Measurements from ENCODE around the gene ABCC3.
"Not testable (repeated sequence)": the region's sequence is repeated elsewhere in the genome, so short reads cannot be mapped to it uniquely, and the experiment has no call there.

Gene ABCC3

DNA sequence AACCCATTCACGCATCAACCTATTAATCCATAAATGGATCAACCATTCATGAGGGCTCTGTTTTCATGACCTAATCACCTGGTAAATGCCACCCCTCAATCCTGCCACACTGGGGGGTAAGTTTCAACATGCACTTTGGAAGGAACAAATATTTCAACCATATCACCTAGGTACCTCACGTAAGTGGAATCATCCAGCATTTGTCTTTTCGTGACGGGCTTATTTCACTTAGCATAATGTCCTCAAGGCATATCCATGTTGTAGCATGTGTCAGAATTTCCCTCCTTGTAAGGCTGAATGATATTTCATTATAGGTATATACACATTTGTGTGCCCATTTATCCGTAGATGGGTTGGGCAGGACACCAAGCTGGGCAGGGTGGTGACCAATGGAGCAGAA, 37.4 kb downstream of the ABCC3 start:
- DNase-seq, result no peak

DNA sequence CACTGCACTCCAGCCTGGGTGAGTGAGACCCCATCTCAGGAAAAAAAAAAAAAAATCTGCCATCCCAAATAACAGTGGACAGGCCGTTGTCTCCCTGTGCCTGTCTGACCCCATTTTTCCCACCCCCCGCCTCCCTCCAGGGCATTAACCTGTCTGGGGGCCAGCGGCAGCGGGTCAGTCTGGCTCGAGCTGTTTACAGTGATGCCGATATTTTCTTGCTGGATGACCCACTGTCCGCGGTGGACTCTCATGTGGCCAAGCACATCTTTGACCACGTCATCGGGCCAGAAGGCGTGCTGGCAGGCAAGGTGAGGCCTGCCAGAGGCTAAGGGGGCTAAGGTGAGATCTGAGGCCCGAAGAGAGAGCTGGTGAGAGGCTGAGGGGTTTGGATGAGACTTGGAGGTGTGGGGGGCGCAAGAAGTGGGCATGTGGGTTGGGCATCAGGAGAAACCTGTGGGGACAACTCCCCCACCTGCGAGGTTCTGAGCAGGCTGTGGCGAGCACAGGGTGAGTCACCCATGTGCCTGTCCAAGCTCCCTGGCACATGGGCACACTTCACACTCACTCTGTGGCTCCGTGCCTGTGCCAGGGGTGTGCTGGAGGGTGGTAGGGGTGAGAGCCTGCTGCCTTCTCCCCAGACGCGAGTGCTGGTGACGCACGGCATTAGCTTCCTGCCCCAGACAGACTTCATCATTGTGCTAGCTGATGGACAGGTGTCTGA, 38.3 kb downstream of the ABCC3 start:
- DNase-seq, result no peak

DNA sequence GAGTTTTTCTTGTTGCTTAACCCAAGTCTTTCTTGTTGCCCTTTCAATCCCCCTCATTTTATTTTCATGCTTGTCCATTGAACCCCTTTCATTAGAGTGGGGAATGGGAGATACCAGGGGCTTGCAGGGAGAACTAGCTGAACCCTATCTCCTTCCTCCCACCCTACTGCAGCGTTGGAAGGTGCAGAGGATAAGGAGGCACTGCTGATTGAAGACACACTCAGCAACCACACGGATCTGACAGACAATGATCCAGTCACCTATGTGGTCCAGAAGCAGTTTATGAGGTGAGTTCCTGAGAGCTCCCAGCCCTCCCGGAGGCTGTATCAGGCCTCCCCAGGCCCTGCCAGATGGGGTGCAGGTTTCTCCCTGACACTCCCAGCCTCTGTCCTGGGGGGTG, 40.5 kb downstream of the ABCC3 start:
- DNase-seq, result no peak

DNA sequence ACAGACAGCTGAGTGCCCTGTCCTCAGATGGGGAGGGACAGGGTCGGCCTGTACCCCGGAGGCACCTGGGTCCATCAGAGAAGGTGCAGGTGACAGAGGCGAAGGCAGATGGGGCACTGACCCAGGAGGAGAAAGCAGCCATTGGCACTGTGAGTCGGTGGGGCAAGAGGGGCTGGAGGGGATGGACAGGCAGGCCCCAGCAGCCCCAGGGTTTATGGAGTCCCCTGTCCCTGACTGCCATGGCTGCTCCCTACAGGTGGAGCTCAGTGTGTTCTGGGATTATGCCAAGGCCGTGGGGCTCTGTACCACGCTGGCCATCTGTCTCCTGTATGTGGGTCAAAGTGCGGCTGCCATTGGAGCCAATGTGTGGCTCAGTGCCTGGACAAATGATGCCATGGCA, 40.9 kb downstream of the ABCC3 start:
- no peak for DNase-seq

DNA sequence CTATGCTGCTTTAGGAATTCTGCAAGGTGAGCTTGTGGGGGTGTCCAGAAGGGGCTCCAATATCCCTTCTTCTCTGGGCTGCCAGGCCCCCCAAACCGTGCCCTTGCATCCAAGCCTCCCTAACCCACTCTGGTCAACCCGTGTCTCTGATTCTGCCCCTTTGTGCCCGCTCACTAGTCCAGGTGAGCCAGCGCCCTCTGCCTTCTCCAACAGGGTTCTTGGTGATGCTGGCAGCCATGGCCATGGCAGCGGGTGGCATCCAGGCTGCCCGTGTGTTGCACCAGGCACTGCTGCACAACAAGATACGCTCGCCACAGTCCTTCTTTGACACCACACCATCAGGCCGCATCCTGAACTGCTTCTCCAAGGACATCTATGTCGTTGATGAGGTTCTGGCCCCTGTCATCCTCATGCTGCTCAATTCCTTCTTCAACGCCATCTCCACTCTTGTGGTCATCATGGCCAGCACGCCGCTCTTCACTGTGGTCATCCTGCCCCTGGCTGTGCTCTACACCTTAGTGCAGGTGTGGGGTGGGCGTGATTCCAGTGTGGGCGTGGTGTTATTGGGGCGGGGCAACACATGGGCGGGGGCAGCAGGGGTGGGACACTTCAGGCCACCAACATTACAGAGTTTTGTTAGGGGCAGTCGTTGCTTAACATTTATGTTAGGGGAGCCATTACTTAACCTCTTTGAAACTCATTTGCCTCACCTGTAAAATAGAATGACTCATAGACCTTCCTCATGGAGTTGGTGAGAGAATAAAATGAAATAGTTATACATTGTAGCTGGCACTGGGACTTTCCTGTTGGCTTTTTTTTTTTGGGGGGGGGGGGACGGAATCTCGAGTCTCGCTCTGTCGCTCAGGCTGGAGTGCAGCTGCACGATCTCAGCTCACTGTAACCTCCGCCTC, 41.6 kb downstream of the ABCC3 start:
- DNase-seq, result no peak

DNA sequence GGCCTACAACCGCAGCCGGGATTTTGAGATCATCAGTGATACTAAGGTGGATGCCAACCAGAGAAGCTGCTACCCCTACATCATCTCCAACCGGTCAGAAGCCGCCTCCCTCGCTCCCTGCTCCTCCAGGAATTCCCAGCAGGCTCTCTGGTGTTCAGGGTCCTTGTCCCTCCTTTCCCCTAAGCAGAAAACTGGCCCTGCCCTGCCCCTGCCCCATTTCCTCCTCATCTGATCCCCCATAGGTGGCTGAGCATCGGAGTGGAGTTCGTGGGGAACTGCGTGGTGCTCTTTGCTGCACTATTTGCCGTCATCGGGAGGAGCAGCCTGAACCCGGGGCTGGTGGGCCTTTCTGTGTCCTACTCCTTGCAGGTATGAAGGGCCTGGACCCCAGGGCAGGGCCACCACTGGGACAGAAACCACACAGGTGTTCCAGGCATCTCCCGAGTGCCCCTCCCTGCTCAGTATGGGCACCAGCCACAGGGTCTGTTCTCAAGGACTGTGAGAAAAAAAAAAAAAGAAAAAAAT, 43.2 kb downstream of the ABCC3 start:
- no peak for DNase-seq

DNA sequence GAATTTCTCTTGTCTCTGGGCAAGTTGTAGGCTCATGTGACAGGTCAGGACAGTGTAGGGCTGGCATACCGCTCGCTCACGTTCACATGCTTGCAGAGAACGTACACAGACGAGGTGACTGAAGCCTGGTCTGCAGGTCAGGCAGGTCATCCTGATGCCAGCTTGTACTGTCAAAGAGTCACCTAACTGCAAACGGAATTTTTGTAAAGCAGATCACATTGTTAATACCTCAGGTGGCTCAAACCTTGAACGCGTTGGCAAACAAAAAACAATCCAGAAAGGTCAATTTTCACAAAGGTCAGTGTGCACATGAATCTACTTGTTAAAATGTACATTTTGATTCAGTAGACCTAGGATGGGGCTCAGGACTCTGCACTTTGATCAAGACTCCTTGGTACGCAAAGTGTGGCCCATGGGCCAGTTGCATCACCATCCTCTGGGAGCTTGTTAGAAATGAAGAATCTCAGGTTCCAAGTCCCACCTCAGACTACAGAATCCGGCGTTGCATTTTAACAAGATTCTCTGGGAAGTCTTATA, 44.4 kb downstream of the ABCC3 start:
- DNase-seq, result no peak

DNA sequence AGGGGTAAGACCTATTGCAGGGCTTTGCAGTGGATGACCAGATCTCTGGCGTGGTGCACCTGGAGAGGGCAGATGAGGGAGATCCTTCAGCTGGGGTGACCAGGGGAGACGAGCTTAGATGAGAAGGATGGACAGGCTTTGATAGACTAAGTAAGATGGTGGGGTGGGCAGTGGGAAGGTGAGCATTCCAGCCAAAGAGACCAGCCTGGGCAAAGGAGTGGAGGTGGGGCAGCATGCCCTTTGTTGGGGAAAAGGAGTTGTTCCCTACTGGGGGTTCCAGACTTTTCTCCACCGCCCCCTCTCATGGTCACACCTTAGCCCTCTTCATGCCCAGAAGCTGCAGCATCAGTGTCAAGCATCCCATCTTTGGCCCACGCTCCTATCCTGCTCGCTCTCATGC, 45.4 kb downstream of the ABCC3 start:
- no peak for DNase-seq

DNA sequence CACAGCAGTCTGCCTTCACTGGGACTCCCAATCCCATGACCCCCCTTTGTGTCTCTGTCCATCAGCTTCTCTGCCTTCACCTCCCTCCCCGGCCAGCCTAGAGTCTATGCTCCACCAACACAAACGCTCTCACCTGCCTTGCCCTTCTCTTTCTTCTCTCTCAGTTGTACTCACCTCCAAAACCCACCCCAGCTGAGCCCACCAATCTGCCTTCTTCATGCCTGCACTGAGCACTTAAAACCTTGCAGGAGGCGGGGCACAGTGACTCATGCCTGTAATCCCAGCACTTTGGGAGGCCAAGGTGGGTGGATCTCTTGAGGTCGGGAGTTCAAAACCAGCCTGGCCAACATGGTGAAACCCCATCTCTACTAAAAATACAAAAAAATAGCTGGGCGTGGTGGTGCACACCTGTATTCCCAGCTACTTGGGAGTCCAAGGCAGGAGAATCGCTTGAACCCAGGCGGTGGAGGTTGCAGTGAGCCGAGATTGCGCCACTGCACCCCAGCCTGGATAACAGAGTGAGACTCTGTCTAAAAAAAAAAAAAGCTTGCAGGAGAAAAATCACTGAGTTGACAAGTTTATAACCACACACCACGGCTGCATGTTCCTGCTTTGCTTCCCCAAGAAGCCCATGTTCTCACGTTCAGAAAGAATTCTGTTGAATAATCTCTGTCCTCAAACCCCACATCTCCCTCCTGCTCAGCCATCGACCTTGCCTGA, 46.0 kb downstream of the ABCC3 start:
- DNase-seq, result not testable (repeated sequence)

DNA sequence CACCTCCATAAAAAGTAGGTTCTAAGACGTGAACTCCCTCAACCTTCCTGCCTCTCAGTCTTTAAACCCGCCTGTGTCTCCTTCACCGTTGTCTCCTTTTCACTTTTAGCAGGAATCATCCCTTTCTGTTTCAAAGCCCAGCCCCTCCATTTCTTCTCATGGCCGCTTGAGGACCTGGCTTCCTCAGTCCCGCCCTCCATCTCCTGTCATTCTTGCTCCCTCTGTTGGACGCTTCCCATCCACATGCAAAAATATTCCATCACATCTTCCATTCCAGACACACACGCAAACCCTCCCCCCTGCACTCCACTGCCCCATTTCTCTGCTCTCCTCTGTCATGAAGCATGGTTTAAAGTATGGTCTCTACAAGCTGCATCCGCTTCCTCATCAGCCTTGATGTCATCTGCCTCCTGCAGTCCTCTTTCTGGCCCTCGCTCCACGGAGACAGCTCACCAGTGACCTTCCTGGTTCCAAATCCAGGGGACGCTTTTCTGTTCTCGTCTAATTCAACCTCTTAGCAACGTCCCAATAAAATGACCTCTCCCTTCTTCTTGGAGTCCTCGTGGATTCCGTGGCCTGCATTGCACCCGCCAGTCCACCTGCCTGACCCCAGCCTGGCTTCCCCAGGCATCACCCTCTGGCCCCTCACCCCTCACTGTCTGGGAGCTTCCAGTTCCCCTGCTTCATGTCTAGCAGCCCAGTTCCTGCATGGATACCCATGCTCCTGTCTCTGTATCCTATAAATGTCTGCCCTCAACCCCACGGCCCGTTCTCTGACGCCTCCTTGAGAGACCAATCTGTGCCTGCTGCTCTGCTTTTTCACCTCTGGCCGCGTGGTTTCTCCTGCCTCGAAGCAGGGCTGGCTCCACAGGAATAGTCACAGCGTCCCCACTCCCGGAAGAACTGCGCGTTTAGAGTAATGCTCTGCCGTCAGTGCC, 46.9 kb downstream of the ABCC3 start:
- no peak for DNase-seq

DNA sequence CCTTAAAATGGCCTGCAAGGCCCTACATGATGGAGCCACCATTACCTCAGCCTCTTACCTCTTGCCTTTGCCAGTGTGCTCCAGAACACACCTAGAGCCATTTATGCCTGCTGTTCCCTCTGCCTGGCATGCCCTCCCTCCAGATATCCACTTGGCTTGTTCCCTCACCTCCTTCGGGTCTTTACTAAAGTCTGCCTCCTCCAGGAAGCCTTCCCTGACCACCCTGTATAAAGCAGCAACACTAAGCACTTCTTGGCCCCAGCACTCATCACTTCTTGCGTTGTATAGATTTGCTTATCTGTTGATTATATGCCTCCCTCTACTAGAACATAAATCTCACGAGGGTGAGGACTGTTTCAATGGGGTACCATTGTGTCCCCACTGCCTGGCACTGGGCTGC, 47.8 kb downstream of the ABCC3 start:
- DNase-seq, result no peak

DNA sequence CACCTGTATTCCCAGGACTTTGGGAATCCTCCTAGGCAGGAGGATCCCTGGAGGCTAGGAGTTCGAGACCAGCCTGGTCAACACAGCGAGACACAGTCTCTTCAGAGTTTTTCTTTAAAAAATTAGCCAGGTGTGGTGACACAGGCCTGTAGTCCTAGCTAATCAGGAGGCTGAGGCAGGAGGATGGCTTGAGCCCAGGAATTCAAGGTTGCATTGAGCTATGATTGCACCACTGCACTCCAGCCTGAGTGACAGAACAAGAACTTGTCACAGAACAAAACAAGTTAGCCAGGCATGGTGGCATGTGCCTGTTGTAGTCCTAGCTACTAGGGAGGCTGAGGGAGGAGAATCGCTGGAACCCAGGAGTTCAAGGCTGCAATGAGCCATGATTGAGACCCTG, 48.3 kb downstream of the ABCC3 start:
- DNase-seq, result no peak

DNA sequence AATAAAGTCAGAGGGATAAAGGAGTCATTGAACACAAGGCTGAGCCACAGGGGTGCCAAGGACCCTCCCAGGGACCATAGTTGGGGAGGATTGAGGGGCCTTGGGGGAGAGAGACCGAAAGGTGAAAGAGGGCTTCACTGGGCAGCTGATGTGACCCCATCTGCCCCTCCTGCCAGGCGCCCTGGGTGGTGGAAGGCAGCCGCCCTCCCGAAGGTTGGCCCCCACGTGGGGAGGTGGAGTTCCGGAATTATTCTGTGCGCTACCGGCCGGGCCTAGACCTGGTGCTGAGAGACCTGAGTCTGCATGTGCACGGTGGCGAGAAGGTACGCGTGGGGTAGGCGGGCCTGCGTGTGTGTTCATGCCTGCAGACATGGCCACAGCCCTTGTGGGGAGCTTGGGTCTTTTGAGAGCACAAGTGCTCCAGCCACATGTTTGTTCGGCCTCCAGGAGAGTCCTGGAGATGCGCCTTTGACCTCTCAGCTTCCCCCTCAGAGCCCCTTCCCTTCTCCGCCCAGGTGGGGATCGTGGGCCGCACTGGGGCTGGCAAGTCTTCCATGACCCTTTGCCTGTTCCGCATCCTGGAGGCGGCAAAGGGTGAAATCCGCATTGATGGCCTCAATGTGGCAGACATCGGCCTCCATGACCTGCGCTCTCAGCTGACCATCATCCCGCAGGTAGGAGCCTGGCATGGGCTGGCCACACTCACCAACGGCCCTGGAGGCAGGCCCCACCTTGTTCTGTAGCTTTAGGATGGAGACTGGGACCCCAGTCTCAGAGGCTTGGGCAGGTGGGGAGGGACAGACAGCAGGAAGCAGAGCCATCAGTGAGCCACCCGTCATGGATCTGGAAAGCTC, 49.0 kb downstream of the ABCC3 start:
- DNase-seq, result no peak

DNA sequence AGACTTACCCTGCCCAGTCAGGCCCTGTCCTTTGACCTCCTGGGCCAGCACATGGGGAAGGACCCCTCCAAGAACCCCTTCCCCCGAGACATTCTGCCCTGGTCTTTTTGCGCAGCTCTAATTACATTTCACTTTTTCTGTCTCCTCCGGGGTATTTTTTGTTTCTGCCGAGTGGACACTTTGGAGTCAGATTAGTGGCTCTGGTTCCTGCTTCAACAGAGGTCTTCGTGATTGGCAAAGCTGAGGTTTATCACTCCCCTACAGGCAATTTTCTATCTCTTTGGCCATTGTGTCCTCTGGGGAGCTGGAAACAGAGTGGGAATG, 49.6 kb downstream of the ABCC3 start:
- no peak for DNase-seq

DNA sequence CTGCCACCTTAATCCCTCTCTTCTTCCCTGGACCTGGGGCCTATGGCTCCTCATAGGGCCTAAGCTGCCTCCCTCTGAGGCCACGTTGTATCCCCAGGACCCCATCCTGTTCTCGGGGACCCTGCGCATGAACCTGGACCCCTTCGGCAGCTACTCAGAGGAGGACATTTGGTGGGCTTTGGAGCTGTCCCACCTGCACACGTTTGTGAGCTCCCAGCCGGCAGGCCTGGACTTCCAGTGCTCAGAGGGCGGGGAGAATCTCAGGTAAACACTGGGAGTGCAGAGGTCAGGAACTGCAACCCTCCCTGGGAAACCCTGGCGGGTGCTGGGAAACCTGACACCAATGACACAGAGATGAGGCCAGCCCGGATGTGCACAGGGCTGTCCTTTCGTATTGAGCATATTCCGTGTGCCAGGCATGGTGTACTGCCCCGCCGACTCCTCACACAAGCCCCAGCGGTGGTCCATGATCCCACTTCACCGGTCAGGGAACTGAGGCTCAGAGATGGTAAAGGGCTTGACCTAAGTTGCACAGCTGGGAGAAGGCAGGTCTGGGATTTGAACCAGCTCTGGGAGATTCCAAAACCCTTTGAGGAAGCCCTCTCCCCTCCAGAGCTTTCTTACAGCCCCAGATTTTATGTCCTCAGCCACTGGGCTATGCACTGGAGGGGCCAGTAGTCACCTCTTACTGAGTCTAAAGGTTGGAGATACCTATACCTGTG, 50.1 kb downstream of the ABCC3 start:
- DNase-seq, result peak; percentile 2

DNA sequence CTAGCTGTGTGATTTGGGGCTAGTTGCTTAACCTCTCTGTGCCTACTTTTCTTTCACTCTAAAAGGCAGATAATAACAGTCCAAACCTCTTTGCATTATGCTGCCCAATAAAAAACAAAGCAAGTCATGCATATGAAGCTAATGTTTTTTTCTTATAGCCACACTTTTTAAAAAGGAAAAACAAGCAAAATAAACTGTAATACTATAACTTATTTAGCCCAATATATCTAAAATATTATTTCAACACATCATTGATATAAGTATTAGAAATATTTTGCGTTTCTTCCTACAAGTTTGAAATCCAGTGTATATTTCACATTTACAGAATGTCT, 50.6 kb downstream of the ABCC3 start:
- DNase-seq, result no peak

DNA sequence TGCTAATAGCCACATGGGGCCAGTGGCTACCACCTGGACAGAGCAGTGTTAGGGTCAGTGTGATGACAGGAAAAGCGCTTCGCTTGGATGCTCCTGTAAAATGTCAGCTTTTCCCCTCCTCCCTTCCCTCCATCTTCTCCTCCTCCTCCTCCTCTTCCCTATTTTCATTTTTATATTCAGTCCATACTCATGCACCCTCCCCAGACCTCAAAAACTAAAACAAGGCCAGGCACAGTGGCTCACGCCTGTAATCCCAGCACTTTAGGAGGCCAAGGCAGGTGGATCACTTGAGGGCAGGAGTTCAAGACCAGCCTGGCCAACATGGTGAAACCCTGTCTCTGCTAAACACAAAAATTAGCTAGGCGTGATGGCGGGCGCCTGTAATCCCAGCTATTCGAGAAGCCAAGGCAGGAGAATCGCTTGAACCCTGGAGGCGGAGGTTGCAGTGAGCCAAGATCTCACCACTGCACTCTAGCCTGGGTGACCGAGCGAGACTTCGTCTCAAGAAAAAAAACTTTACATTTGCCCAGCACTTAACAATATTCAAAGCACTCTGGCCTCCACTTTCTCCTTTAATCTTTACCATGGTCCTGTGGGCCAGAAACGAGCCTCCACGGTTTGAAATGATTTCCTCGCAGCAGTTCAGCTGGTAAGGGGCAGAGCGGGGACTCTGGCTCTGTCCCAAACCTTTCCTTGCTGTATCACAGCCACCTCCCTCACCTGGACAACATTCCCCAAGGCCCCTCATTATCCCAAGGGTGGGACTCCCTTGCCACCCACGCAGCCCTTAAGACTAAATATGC, 51.2 kb downstream of the ABCC3 start:
- no peak for DNase-seq

DNA sequence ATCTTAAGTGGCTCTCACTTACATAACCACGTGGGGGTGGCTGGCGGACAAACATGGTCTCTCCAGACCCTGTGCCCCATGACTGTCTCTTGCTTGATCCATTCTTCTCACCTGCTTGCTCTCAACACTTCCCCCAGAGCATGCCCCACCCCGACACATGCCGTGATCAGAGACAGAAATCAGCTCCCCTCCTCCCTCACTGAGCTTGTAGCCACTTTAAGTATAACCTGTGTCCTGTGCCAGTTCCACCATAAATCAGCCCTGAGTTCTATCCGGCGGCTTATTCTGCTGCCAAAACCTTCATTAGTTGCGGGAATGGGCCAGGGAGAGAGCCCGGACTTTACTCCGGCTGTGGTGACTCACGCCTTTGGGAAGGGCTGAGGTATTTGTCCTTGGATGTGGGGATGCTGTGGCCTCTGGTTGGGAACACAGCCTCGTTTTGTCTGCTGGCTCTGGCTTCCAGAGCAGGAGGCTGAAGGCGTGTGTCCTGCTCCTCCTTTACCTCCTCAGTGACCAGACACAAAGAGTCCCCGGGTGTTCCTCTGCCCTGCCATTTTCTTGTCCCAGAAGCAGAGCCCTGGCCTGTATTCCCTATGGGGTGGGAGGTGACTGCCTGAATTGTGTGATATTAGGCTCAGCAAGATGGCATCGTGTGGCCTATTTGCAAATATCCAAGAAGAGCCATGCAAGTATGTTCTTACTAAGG, 52.0 kb downstream of the ABCC3 start:
- no peak for DNase-seq

All from NCI-H748 treated with DMSO at 0.1 percent for 48 hours (cell line).